ENCODE results near the gene CORO7.

DNA sequence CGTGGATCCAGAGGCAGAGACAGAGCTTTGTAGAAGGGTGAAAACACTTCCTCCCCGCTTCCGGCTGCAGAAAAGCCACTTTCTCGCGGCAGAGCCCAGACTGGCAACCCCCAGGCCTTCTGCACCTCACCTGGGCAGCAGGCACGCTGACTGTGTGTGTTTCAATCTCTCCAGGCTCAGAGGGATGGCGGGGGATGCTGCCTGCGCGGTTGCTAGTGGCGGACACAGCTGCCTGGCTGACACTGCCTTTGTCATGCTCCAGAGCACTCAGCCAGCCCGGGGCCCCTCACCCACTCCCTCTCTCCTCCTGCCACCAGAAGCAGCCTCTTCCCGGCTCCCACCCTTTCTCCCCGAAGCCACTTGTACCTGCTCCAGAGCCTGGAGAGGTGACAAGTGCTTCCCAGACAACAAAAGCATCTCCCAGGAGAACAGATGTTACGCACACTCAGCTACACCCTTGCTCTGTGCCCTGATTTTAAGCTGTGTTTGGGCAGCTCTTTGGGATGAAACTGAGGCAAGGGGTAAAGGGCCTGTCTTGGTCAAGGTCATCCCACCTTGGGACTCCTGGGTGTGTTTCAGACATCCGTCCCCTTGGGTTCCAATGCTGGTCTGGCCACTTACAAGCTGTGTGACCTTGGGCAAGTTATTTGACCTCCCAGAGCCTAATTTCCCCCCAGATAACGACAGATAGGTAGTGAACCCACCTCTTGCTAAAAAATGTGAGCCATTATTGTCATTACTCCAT lies 109.8 kb downstream of the CORO7 start:
- no peak for TF ChIP-seq GATA2 (IDR thresholded peaks at IDR 0.05; ENCODE audit: low read depth, low read length)
- TF ChIP-seq GATA3 (IDR thresholded peaks at IDR 0.05; ENCODE audit: low read depth, low read length) = no peak

Data from SH-SY5Y (cell line).